ENCODE measurements around the gene CKS2.

DNA sequence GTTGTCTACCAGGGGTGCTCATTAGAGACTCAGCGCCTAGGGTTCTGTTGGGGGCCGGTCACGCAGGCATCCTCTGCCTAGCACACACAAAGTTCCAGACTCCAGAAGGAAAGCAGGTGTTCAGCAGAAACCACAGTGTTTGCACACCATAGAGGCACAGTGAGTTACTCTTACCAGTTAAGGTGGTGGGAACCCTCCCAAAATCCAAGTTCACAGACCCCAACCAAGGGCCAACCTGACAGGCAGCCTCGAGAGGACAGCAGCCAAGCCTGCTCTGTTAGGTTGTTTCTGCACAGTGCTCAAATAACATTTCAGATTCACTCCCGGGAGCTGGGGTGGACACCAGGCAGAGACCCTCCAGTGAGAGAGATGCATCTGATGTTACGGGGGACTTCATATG, 43.5 kb downstream of the CKS2 start:
- no peak for TF ChIP-seq TAF1 (IDR thresholded peaks at IDR 0.05; ENCODE audit: low read depth)
- TF ChIP-seq CEBPB (IDR thresholded peaks at IDR 0.05) = no peak
- TF ChIP-seq MAX (IDR thresholded peaks at IDR 0.05) = no peak
- TF ChIP-seq REST (IDR thresholded peaks at IDR 0.05; ENCODE audit: low read depth) = no peak
- no peak for TF ChIP-seq RAD21 (IDR thresholded peaks at IDR 0.05; ENCODE audit: low read depth)
- no peak for TF ChIP-seq EP300 (IDR thresholded peaks at IDR 0.05; ENCODE audit: borderline replicate concordance)
- TF ChIP-seq CREB1 (IDR thresholded peaks at IDR 0.05; ENCODE audit: low read depth) = no peak
- no peak for TF ChIP-seq FOXM1 (IDR thresholded peaks at IDR 0.05; ENCODE audit: borderline replicate concordance, low read depth)
- no peak for TF ChIP-seq YY1 (IDR thresholded peaks at IDR 0.05; ENCODE audit: low read depth)
- TF ChIP-seq EGR1 (IDR thresholded peaks at IDR 0.05) = no peak
